ENCODE data around the gene PLLP. TPM values are rescaled to one million over a fixed set of nuclear protein-coding genes. Genes with fewer than 3 reads are reported as not detected.

The PLLP gene
- total RNA-seq, 2 donors from 2014 or later, result 28.6 to 52.5 TPM

DNA sequence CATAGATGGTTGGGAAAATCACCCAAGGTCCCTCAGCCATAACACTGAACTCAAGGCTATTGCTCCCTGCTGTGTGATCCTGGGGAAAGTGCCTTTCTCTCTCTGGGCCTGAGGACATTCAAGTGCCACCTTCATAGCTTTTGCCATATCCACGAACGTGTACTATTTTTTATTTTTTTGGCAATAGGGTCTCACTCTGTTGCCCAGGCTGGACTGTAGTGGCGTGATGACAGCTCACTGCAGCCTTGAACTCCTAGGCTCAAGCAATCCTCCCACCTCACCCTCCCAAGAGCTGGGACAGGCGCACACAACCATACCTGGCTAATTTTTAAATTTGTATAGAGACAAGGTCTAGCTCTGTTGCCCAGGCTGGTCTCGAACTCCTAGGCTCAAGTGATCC, 10.6 kb downstream of the PLLP start:
- H3K27me3 ChIP-seq (replicated peaks; ENCODE audit: insufficient read depth), result no peaks in the 10 kb centered on the region
- H3K36me3 ChIP-seq, result no peaks in the 10 kb centered on the region
- TF ChIP-seq, protein P1, sequence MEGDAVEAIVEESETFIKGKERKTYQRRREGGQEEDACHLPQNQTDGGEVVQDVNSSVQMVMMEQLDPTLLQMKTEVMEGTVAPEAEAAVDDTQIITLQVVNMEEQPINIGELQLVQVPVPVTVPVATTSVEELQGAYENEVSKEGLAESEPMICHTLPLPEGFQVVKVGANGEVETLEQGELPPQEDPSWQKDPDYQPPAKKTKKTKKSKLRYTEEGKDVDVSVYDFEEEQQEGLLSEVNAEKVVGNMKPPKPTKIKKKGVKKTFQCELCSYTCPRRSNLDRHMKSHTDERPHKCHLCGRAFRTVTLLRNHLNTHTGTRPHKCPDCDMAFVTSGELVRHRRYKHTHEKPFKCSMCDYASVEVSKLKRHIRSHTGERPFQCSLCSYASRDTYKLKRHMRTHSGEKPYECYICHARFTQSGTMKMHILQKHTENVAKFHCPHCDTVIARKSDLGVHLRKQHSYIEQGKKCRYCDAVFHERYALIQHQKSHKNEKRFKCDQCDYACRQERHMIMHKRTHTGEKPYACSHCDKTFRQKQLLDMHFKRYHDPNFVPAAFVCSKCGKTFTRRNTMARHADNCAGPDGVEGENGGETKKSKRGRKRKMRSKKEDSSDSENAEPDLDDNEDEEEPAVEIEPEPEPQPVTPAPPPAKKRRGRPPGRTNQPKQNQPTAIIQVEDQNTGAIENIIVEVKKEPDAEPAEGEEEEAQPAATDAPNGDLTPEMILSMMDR (IDR thresholded peaks at IDR 0.05), result no peak
- TF ChIP-seq POLR2A (IDR thresholded peaks at IDR 0.05) (no peak), POLR2AphosphoS5 (IDR thresholded peaks at IDR 0.05) (no peak)
- intact Hi-C loops (cut with DNase I), result no loop called here
- DNase-seq (ENCODE audit: low spot score), result no peak
- no peak overlapping the region for H3K27ac ChIP-seq
- H3K9me3 ChIP-seq, result no peaks in the 10 kb centered on the region
- H3K4me3 ChIP-seq, result no peak overlapping the region
- WGBS, result 93% methylated on average over 5 of the region's 5 CpGs
- H3K4me1 ChIP-seq (replicated peaks), result no peaks in the 10 kb centered on the region

DNA sequence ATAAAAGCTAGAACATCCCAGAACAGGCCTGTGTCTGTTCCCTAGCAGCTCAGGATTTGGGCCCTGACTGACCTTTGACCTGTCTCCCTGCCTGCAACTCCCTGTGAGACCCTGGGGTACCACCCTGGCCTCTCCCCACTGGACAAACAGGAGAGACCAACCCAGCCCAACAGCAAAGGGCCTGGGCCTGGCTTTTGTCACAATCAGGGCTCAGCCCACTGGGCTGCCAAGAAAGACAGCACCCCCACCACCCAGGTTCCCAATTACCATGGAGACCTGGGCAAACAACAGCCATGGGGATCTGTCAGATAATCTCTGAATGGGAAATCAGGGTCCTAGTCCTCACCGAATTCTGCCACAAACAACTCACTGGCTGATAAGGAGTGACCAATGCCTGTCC, 11.1 kb downstream of the PLLP start:
- intact Hi-C loops (cut with DNase I), result no loop called here
- no peak for DNase-seq (ENCODE audit: low spot score)
- TF ChIP-seq POLR2A (IDR thresholded peaks at IDR 0.05) (no peak), POLR2AphosphoS5 (IDR thresholded peaks at IDR 0.05) (no peak)
- TF ChIP-seq, protein P1 (IDR thresholded peaks at IDR 0.05), result no peak
- Histone ChIP-seq H3K27me3 (replicated peaks; ENCODE audit: insufficient read depth) (no peaks in the 10 kb centered on the region), H3K36me3 (no peaks in the 10 kb centered on the region), H3K27ac (no peak overlapping the region), H3K9me3 (no peaks in the 10 kb centered on the region), H3K4me3 (no peak overlapping the region), H3K4me1 (replicated peaks) (no peaks in the 10 kb centered on the region)
- whole genome bisulfite sequencing, result 100% methylated on average over 1 of the region's 1 CpG

DNA sequence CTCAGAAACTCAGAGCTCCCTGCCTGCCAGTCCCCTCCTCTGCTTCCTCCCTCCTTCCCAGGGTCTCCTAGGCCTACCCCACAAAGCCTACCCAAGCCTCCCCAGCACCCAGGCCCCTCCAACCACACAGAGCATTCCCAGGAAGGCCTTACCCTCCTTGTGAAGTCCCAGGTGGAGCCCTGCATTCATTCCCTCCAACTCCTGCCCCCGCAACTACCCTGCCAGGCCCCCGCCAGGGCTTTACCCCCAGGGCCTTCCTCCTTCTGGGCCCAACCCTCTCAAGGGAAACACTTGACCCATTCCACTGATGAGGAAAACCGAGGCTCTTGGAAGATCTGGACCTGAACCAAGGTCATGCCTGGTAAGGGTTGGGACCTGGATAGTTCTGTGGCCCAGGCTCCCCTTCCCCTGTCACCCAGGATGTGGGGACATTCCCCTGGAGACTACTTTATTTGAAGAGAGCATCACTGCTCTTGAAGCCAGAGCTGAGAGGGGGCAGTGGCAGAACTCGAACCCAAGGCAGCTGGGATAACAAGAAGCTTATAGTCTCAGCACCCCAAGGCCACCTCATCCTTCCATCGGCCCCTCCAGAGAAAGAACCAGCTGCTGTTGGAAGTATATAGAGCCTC, 12.5 kb downstream of the PLLP start:
- Histone ChIP-seq H3K36me3 (no peaks in the 10 kb centered on the region), H3K27ac (no peak overlapping the region), H3K4me3 (no peak overlapping the region), H3K27me3 (replicated peaks; ENCODE audit: insufficient read depth) (no peaks in the 10 kb centered on the region), H3K4me1 (replicated peaks) (peaks cover 4% of the 10 kb centered on the region), H3K9me3 (no peaks in the 10 kb centered on the region)
- intact Hi-C loops (cut with DNase I), result no loop called here
- TF ChIP-seq, protein P1 (IDR thresholded peaks at IDR 0.05), result no peak
- no peak for TF ChIP-seq POLR2A (IDR thresholded peaks at IDR 0.05)
- TF ChIP-seq POLR2AphosphoS5 (IDR thresholded peaks at IDR 0.05), result no peak
- WGBS, result 87% methylated on average over 5 of the region's 5 CpGs
- DNase-seq (ENCODE audit: low spot score), result no peak

DNA sequence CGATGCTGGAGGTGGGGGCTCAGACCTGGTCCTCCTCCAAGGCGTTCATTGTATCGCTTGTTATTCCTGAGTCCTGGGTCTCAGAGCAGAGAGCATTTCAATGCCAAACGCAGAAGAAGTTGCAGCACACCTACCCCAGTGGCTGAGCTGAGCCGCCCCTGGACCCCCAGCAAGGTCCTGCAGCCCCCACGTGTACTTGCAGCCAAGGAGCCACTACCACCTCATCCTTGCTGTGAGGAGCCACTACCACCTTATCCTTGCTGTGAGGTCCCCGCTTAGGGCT, 13.5 kb downstream of the PLLP start:
- H3K27ac ChIP-seq, result no peak overlapping the region
- no peak for DNase-seq (ENCODE audit: low spot score)

More for the DNA sequence above, 13.5 kb downstream of the PLLP start:
- TF ChIP-seq POLR2AphosphoS5 (IDR thresholded peaks at IDR 0.05) (no peak), POLR2A (IDR thresholded peaks at IDR 0.05) (no peak)
- TF ChIP-seq, protein P1 (IDR thresholded peaks at IDR 0.05), result no peak
- H3K4me1 ChIP-seq (replicated peaks), result peaks cover 6% of the 10 kb centered on the region
- no peaks in the 10 kb centered on the region for H3K27me3 ChIP-seq (replicated peaks; ENCODE audit: insufficient read depth)
- 100% methylated on average over 3 of the region's 7 CpGs for WGBS
- H3K9me3 ChIP-seq, result no peaks in the 10 kb centered on the region
- intact Hi-C loops (cut with DNase I), result no loop called here
- no peak overlapping the region for H3K4me3 ChIP-seq
- H3K36me3 ChIP-seq, result no peaks in the 10 kb centered on the region

Measured in prostate gland (tissue), 2 donors.